Esophagus squamous epithelium (tissue), 4 donors: ENCODE data around the gene GRN.

Experiments
- CTCF ChIP-seq, 6 experiments: fragments of 450-650 bp in 4 of 6; fragments of 200-600 bp in 2 of 6; sonication (generic) in 2 of 6; IDR thresholded peaks; one replicate each; pipeline ENCODE4 v1.5.1; 2016 to 2019; ENCODE audit warnings: antibody characterized with exemption in 6 of 6, mild to moderate bottlenecking in 4 of 6, moderate library complexity in 4 of 6
- POLR2A ChIP-seq, 4 donors: fragments of 450-650 bp; IDR thresholded peaks; one replicate each; pipeline ENCODE4 v1.6.1; 2017; ENCODE audit warnings: antibody characterized with exemption in 4 of 4, mild to moderate bottlenecking in 4 of 4, moderate library complexity in 3 of 4

DNA sequence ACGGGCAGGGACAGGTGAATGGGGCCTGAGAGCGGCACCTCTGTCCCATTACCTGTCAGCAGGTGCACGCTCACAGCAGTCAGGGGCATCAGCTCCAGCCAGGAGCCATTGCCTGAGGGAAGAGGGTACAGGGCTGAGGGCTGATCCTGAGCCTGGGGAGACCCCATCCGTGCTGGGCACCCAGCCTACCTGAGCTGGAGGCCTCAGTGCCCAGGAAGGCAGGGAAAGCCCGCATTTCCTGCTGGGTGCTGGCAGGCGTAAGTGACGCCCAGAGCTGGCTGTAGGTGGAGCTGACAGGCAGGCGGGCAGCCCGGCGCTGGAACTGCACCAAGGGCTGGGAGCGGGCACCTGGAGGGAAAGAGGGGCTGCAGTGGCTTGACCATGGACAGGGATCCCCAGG lies 11.1 kb downstream of the GRN start:
- TF ChIP-seq CTCF (IDR thresholded peaks at IDR 0.05) (no peak), POLR2A (IDR thresholded peaks at IDR 0.05) (no peak)
